ENCODE results near the gene POLR2J3.
"Not testable (repeated sequence)": the region's sequence is repeated elsewhere in the genome, so short reads cannot be mapped to it uniquely, and the experiment has no call there.

DNA sequence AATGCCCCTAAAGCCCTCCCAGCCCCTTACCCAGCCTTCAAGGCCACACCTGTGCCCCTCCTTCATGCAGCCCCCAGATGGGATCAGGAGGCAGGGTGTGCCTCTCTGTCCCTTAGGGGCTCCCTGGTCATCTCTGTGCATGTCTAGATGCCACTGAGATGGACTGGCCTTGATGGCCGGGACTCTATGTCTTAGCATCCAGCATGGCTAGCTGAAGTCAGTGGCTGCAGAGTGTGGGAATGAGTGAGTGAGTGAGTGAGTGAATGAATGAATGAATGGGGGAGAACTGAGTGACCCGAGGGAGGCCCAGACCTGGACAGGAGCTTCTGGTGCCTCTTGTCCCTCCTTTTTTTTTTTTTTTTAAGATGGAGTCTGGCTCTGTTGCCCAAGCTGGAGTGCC, 40.3 kb downstream of the POLR2J3 start:
- TF ChIP-seq, protein P1, sequence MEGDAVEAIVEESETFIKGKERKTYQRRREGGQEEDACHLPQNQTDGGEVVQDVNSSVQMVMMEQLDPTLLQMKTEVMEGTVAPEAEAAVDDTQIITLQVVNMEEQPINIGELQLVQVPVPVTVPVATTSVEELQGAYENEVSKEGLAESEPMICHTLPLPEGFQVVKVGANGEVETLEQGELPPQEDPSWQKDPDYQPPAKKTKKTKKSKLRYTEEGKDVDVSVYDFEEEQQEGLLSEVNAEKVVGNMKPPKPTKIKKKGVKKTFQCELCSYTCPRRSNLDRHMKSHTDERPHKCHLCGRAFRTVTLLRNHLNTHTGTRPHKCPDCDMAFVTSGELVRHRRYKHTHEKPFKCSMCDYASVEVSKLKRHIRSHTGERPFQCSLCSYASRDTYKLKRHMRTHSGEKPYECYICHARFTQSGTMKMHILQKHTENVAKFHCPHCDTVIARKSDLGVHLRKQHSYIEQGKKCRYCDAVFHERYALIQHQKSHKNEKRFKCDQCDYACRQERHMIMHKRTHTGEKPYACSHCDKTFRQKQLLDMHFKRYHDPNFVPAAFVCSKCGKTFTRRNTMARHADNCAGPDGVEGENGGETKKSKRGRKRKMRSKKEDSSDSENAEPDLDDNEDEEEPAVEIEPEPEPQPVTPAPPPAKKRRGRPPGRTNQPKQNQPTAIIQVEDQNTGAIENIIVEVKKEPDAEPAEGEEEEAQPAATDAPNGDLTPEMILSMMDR (IDR thresholded peaks at IDR 0.05; ENCODE audit: insufficient read depth, low read depth, low read length), result not testable (repeated sequence)
- not testable (repeated sequence) for TF ChIP-seq EZH2 (IDR thresholded peaks at IDR 0.05; ENCODE audit: insufficient read depth, low read length)

Measured in astrocyte (in vitro differentiated cells and primary cell).